Liver (tissue), 3 donors: ENCODE results near the gene UNC79.

Source experiments
- CTCF ChIP-seq: fragments of 150-350 bp; IDR thresholded peaks from 2 replicates; pipeline ENCODE4 v1.5.1; 2017; ENCODE audit warnings: improper control_type of control experiment, low read depth, low read length; ENCODE audit not compliant: missing input control
- FOXA1 ChIP-seq: IDR thresholded peaks from 2 replicates; pipeline ENCODE4 v1.6.1; 2016; ENCODE audit warnings: antibody characterized with exemption
- MAX ChIP-seq: IDR thresholded peaks from 2 replicates; pipeline ENCODE4 v1.6.1; 2016; ENCODE audit warnings: antibody characterized with exemption
- REST ChIP-seq: IDR thresholded peaks from 2 replicates; pipeline ENCODE4 v1.6.1; 2016; ENCODE audit warnings: antibody characterized with exemption, mild to moderate bottlenecking
- TAF1 ChIP-seq: conservative IDR thresholded peaks from 2 replicates; pipeline ENCODE4 v1.6.1; 2016; ENCODE audit warnings: antibody characterized with exemption, mild to moderate bottlenecking
- YY1 ChIP-seq: IDR thresholded peaks from 2 replicates; pipeline ENCODE4 v1.6.1; 2016; ENCODE audit warnings: antibody characterized with exemption, mild to moderate bottlenecking
- ZBTB33 ChIP-seq: IDR thresholded peaks from 2 replicates; pipeline ENCODE4 v1.6.1; 2016; ENCODE audit warnings: antibody characterized with exemption
- donor health status: healthy.
- donor health status: healthy.

- TF ChIP-seq CTCF (no peak), FOXA1 (no peak), TAF1 (no peak), REST (no peak), MAX (no peak), YY1 (no peak), ZBTB33 (no peak)
Observed at GRCh38 chr14:93402951-93403350, 27.8 kb upstream of the UNC79 start.
